Neural cell (in vitro differentiated cells): ENCODE results near the gene FAM43B.

ENCODE experiments used
- CTCF ChIP-seq: fragments of 450-650 bp; IDR thresholded peaks from 2 replicates; pipeline ENCODE4 v1.5.1; 2014; ENCODE audit warnings: antibody characterized with exemption, mild to moderate bottlenecking, moderate library complexity; ENCODE audit not compliant: poor library complexity, severe bottlenecking
- EP300 ChIP-seq: fragments of 450-650 bp; conservative IDR thresholded peaks from 2 replicates; pipeline ENCODE4 v1.6.1; 2014; ENCODE audit warnings: antibody characterized with exemption, mild to moderate bottlenecking, moderate library complexity; ENCODE audit not compliant: poor library complexity, severe bottlenecking
- REST ChIP-seq: IDR thresholded peaks from 2 replicates; pipeline ENCODE4 v1.6.1; 2012; ENCODE audit warnings: borderline replicate concordance

- no peak for TF ChIP-seq CTCF
- no peak for TF ChIP-seq REST
- TF ChIP-seq EP300: no peak
These were observed 5.8 kb downstream of the FAM43B start for GRCh38 chr1:20558191-20558590.
